DMS53 (cell line): ENCODE measurements around the gene CHFR.
"Not testable (repeated sequence)": the region's sequence is repeated elsewhere in the genome, so short reads cannot be mapped to it uniquely, and the experiment has no call there.

Experiments used
- DNase-seq: peaks from one replicate; lab custom pipeline; 2025; lab: John Stamatoyannopoulos, UW

CHFR gene, protein sequence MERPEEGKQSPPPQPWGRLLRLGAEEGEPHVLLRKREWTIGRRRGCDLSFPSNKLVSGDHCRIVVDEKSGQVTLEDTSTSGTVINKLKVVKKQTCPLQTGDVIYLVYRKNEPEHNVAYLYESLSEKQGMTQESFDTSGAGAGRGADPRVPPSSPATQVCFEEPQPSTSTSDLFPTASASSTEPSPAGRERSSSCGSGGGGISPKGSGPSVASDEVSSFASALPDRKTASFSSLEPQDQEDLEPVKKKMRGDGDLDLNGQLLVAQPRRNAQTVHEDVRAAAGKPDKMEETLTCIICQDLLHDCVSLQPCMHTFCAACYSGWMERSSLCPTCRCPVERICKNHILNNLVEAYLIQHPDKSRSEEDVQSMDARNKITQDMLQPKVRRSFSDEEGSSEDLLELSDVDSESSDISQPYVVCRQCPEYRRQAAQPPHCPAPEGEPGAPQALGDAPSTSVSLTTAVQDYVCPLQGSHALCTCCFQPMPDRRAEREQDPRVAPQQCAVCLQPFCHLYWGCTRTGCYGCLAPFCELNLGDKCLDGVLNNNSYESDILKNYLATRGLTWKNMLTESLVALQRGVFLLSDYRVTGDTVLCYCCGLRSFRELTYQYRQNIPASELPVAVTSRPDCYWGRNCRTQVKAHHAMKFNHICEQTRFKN

GRCh38 chr12:132887513-132888351, at the start of gene CHFR:
CHFR (minus strand) TSS chr12:132887605; CDS start chr12:132887328, 277 bp downstream.
- DNase-seq, result peak; percentile 99

DNA sequence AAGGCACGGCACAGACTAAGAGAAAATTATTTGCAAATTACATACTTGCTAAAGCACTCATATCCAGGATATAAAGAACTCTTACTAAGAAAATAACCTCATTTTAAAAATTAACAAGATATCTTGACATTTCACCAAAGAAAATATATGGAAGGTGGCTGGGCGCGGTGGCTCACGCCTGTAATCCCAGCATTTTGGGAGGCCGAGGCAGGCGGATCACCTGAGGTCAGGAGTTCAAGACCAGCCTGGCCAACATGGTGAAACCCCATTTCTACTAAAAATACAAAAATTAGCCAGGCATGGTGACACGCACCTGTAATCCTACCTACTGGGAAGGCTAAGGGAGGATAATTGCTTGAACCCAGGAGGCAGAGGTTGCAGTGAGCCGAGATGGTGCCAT, 49.5 kb upstream of the CHFR start:
- not testable (repeated sequence) for DNase-seq

DNA sequence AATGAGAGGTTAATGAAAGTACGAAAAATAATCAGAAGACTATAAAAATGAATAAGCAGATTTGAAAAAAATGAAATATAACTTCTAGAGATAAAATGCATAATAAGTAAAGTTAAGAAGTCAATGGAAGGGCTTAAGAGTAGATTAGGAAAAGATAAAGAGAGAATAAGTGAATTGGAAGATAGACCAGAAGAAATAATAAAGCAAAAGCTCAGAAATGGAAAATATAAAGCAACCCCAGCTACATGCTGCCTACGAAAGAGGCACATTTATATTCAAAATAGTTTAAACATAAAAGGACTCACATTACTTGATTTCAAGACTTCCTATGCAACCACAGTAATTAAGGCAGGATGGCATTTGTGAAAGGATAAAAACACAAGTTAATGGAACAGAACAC, 48.8 kb upstream of the CHFR start:
- DNase-seq, result no peak

- DNase-seq, result no peak
Measured at GRCh38 chr12:132926415-132926833, 39.0 kb upstream of the CHFR start.

GRCh38 chr12:132925597-132926414, 38.4 kb upstream of the CHFR start:
- peak; percentile 29 for DNase-seq

GRCh38 chr12:132924356-132924755, 37.0 kb upstream of the CHFR start:
- no peak for DNase-seq

GRCh38 chr12:132923356-132923909, 36.0 kb upstream of the CHFR start:
- no peak for DNase-seq

DNA sequence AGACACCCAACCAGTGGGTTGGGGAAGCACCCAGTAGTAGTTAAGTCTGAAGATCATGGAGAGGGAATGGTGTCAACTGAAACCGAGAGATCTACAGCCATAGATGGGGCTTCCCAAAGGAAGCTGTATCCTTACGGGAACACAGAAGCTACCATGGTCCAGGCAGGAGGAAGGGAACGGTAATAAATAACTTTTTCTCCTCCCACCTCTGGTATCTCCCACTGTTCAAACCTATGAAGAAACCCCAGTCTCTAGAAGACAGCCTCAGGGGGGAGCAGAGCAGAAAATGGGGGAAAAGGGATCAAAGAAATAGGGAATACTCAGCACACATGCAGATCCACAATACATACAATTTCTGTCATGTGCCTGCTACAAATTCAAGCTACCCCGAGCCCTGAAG, 35.3 kb upstream of the CHFR start:
- DNase-seq, result no peak

GRCh38 chr12:132921685-132922084, 34.3 kb upstream of the CHFR start:
- DNase-seq, result peak; percentile 35

- no peak for DNase-seq
Measured at GRCh38 chr12:132918680-132919079, 31.3 kb upstream of the CHFR start.

DNA sequence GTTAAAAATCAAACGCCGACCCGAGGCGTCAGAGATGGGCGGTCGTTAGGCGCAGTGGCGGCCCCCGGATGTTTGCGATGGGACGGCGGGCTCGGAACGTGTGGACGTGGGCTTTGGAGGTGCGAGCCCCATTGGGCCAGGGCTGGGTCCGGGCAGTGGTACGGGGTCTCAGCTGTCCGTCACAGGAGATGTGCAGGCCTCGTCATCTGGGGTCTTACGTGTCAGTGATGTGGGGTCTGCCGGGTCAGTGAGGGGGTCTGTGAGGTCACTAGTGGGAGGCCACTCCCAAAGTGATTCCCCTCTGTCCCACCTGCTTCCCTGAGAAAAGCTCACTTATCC, 21.6 kb upstream of the CHFR start:
- DNase-seq, result no peak

GRCh38 chr12:132908145-132909029, 21.0 kb upstream of the CHFR start:
- peak; percentile 99 for DNase-seq

DNA sequence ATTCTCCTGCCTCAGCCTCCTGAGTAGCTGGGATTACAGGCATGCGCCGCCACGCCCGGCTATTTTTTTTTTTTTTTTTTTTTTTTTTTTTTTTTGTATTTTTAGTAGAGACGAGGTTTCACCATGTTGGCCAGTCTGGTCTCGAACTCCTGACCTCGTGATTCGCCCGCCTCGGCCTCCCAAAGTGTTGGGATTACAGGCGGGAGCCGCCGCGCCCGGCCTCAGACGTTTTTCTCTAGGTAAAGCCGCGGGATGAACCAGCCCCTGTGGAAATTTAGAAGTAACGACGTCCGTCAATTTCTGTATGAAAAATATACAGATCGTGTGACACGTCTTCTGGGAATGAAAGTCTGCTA, 20.4 kb upstream of the CHFR start:
- not testable (repeated sequence) for DNase-seq

DNA sequence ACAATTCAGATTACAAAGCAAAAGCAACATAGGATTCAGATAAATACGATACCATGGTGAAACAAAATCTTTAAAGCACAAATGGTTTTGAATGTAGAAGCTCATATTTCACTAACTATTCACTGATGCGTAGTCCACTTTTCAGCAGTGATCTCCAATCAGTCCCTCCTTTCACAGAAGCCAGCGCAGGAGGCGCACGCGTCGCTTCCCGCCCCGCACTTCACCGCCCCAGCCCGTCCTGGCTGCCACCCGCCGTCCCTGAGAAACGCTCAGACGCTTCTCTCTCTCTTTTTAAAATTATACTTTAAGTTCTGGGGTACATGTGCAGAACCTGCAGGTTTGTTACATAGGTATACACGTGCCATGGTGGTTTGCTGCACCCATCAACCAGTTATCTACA, 19.8 kb upstream of the CHFR start:
- DNase-seq, result peak; percentile 33

GRCh38 chr12:132904718-132905328, 17.4 kb upstream of the CHFR start:
- peak; percentile 77 for DNase-seq

DNA sequence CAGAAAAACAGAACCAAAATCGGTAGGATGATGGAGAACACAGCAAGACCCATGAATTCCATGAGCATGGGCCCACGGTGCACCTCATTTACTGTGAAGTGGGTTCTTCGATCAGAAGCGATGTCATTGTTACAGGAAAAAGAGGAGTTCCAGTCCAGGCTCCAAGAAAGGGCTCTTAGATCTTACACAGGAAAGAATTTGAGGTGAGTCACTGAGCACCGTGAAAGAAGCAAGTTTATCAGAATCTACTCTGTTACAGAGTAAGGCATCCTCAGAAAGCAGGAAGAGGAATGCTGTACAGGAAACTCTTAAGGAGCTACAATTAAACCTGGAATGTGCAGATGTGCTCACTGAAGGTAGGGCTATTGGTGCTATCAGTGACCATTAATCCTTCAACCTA, 11.6 kb upstream of the CHFR start:
- DNase-seq, result no peak

- no peak for DNase-seq
Measured at GRCh38 chr12:132888852-132889251, 1.4 kb upstream of the CHFR start.

DNA sequence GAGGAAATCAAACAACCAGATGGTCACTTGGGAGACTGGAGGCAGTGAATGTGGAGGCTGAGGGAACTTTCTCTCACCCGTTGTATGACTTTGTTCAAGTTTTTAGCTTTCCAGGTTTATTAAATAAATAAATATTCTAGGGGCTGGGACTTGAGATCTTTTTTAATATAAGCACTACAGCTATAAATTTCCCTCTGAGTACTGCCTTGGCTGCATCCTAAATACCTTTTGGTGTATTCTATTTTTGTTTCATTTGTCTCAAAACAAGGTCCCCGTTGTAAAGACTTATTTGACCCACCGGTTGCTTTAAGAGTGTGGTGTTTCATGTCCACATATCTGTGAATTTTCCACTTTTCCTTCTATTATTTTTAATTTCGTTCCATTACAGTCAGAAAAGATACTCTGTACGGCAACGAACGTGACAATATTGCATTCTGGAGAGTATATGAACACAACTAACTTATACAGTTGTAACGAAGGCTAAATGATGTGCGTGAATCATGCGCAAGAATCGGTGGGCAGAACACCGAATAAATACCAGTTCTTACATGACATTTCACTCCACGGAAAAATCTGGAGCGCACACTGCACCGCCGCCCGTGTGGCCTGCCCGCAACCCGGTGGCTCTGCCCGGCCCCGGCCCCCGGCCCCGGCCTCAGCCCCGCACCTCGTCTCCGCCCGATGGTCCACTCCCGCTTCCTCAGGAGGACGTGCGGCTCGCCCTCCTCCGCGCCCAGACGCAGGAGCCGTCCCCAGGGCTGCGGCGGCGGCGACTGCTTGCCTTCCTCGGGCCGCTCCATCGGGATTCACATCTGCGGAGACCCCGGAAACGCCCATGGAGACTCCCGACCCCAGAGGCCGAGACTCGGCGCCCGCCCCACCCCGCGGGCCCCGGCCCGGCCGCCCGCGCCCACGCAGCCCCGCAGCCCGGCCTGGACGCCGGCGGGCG, 602 bp downstream of the CHFR start:
- DNase-seq, result peak; percentile 67

GRCh38 chr12:132881818-132882217, 5.6 kb downstream of the CHFR start:
- DNase-seq, result no peak
